NCI-H510A treated with DMSO at 0.1 percent for 48 hours (cell line): ENCODE results near the gene PASK.

ENCODE experiments used
- DNase-seq: peaks from one replicate; lab custom pipeline; 2025; lab: John Stamatoyannopoulos, UW

Gene PASK

DNA sequence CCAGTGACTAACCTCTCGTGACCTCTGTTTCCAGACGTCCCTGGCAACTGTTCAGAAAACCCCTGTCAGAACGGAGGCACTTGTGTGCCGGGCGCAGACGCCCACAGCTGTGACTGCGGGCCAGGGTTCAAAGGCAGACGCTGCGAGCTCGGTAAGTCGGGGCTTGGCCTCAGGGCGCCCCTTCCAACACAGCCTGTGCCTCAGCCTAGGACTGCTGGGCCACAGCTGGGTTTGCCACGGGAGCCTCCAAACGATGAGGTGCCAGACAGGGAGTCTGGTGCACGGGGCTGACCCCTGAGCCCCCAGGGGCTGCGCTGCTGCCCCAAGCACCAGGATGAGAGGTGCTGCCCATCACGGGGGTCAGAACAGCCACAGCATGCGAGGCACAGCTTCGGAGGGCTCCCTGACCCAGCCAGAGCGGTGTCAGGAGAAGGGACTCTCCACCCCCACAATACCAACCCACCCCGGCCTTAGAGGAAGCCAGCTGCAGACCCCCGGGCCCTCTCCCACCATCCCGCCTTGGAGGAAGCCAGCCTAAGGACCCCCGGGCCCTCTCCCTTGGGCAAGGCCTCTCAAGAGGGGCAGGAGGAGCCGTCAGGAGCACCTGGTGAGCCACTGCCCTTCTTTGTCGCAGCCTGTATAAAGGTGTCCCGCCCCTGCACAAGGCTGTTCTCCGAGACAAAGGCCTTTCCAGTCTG lies 67.5 kb downstream of the PASK start:
- no peak for DNase-seq

DNA sequence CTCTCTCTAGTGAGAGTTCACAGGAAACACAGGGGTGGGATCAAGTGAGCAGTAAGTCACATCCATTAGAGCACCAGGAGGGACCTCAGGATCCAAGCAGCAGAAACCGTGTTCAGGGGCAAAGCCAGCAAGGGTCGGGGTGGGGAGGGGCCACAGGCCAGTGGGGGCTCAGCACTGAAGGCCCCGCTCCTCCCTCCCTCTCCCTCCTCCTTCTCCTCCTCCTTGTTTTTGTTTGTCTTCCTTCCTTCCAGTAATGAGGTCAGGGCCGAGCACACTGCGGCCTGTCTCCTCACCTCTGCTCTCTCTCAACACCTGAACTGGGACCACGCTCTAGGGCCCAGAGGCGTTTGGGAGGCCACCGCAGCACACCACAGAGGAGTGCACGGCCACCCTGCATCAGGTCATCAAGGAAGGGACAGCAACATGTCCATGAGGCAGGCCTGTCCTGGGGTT lies 68.1 kb downstream of the PASK start:
- no peak for DNase-seq

DNA sequence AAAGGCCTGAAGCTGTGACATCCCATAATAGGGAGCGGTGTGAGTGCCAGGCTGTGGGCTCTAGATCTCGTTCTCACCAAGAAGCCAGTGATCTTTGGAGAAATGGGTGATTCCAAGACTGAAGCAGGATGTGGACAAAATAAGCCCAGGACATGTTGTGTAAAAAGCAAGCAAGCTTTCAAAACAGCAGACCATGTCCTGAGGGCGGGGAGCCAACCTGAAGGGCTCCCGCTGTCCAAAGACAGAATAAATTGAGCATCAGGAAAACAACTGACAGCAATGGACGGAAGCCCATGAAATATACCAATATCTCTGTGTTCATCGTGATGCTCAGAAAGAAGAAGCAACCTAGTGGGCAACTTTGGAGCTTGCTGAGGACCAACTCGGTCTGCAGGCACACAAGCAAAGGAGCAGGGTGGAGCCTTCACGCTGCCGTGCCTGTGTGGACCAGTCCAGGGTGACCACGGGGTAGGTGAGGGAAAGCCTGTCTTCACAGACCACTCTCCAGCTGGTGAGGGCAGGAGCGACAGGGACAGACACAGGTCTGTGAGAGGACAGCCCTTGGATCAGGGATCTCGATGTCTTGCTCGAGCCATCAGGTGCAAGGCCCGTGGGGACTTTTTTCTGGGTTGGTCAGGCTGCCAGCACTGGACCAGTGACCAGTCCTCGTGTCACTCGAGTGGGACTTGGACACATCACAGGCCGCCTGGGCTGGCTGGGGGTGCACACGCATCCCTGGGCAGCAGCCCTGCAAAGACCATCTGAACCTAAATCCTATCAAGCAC lies 68.7 kb downstream of the PASK start:
- no peak for DNase-seq

DNA sequence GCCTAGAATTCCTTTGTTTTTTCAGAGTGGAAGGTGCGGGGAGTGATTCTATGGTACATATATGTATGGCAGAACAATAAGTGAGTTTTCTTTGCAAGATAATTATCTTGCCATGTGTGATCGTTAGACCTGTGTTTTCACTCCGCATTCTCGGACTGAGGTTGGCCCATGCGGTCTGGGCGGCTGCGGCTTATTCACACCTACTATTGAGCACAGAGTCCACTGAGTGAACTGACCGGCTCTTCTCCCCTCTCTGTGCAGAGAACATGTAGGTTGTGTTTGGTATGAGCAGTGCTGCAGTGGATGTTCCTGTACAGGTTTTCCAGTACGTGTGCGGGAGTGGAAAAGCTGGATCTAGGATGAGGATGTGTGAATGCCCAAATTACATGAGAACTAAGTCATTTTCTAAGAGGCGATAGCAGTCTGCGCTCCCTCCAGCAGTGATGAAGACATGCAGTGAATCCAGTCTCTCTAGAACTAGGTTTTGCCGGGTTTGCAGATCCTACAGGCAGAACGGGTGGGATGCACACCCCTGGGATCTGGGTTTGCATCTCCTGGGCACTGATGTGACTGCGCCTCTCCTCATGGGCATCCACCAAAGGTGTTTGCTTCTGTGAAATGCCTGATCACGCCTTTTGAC lies 74.3 kb downstream of the PASK start:
- DNase-seq: no peak

DNA sequence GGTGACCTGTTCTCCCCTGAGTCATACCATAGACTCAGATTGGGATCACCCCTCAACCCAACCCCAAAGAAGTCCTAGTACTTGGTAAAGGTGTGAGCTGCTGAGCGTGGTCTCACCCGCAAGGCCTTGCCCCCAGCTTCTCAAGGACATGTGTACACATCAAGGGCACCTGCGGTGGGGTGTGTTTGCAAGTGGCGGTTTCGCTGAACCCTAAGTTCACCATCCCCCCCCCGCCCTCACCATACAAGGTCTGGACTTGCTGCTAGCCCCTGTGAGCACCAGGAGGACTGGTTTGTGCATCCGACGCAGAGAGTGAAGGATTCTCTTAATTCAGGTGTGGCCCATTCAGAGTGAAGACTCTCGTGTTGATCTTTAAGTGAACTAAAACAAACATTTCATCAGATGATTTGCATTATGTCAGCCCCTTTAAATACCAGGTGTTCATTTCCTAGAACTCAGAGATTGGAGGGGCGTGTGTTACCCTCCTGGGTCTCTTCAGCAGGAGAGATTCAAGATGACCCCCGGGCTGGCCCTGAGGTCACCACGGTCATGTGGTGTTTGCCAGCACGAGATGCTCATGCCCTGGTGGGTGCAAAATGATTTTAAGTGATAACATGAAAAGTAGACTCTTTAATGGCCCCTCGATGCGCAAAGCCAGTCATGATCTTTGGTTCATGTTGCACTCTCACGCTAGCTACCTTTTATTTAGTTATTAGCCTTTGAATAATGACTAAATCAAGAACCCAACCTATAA lies 75.0 kb downstream of the PASK start:
- DNase-seq: no peak

DNA sequence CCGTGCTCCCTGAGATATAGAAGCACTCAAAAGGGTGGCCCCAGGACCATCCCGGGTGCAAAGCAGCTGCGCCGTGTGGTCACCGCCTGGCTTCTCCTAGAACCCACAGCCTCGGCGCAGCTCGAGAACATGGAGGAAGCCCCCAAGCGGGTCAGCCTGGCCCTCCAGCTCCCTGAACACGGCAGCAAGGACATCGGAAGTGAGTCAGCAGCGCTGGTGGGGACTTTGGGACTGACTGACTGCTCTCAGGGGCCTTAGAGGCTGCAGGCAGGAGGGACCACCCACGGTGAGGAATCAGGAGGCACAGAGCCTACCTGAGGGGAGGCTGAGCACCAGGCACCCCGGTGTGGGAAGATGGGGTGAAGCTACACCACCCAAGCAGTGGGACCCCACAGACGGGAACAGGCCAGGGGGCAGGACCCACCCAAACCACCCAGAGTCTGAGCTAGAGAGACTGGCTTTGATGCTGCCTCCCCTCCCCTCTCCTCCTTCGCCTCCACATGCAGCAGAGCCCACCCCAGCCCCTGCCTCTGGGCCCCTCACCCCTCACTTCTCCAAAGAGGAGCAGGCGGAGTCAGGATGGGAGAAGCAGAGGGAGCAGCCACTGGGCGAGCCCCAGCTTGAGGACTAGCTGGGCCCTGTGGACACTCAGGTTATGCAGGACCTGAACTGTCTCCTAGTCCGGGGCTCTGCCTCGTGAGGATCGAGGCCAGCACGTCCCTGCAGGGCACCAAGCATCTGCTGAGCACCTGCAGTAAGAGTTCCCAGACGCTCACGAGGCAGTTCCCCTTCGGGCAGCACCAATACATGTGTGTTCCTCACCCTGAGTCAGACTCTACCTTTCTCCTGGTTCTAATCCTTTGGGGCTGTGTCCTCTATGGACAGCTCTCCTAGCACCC lies 75.9 kb downstream of the PASK start:
- DNase-seq: no peak

DNA sequence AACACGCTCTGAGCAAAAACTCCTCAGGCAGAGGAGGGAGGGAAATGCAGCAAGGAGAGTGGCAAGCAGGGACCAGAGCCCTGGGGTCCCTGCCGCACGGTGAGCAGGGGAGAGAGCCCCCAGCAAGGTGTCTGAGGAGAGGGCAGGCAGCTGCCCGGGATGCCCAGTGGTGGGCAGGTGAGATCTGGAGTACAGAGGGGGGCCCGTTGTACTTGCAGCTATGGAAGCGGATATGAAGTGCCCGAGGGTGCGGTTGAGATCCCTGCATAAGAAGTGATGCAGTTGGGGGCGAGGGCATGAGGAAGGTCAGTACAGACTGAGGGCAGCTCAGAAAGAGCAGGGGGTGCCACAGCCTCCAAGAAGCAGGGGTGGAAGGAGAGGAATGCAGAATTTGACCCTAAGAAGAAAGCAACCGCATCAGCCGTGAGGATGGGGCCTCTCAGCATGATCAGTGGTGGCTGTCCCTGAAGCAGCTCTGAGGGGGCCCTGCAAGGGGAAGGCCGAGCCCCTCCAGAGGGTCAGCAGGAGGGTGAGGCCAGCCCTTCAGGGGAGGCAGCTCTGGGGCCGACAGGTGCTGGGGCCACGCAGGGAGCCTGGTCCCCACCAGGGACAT lies 76.6 kb downstream of the PASK start:
- no peak for DNase-seq

DNA sequence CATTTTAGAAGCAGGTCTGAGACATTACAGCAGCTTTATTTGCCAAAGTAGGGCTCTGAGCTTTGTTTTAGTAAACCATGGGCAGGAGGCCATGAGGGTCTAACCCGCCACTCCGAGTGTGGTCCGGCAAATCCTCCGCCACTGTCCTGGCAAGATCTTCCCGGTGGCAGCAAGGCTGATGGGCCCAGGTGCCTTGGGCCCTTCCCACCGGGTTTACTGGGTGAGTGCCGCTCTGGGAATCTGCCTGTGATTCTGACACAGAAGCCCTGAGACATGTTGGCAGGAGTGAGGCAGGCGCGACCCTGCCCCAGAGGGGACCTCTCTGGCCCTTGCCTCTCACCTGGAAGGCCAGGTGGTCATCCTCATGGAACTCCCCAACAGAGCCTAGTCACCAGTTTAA lies 77.1 kb downstream of the PASK start:
- DNase-seq: no peak

DNA sequence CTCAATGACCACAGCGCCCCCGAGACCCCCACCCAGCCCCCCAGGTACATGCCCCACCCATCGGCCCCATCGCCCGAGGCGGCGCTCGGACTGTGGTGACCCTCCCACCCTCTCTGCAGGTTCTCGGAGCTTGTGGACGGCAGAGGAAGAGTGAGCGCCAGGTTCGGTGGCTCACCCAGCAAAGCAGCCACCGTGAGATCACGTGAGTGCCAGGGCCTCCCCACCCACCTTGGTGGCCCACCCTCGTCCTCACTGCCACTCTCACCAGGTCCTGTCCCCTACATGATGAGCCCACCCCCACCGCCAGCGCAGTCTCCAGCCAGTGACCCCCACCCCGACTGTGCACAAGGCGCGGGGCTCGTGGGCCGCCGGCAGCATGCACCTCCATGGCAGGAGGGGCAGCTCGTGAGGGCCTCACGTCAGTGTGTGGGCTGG lies 77.6 kb downstream of the PASK start:
- no peak for DNase-seq

DNA sequence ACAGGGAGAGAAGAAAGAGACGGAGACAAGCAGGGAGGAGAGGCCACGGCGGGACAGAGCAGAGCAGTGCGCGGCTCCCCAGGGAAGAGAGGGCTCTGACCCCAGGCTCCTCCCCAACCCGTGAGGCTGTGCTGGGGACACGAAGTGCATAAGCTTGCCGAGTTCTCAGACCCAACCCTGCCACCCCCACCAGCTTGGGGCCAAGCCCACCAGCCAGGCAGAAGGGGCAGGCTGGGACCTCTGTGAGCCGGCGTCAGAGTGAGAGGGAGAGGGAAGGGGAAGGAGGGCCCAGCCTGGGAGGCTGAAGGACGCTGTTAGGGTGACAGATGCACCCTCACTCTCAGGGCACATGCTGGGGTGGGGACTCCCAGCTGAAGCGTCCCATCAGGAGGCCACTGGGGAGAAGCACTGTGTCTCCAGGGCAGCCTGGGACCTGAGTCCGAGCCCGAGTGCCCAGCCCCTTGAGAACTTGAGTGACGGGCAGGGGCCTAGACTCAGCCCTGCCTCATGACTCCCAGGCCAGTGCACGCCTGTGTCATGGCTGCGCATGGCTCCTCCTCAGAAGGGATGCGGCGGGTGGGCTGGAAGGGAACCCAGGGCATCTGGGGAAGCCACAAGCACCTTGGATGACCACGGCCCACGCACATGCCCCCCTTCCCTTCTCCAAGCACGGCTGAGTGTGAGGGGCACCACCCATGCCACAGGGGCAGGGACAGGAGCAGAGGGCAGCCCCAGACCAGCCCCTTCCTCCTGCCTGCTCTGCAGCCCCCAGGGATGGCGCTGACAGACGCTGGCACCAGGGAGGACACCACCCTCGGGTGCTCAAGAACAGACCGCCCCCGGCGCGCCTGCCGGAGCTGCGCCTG lies 78.2 kb downstream of the PASK start:
- no peak for DNase-seq

DNA sequence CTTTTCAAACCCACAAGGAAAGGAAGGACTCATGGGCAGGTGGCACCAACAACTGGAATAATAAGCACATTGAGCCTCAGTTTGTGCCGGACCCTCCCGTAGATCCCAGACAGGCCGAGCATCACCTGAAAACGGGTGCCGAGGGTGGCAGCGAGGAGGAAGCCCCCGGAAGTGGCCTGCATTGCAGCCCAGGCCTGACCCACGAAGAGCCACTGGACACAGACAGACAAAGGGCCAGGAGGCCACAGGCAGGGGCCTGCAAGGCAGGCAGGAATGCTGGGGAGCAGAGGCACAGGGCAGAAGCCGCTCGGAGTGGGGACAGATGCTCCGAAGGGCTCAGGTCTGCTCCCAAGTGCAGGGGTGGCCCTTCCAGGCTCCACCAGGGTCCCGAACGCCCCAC lies 78.9 kb downstream of the PASK start:
- no peak for DNase-seq

DNA sequence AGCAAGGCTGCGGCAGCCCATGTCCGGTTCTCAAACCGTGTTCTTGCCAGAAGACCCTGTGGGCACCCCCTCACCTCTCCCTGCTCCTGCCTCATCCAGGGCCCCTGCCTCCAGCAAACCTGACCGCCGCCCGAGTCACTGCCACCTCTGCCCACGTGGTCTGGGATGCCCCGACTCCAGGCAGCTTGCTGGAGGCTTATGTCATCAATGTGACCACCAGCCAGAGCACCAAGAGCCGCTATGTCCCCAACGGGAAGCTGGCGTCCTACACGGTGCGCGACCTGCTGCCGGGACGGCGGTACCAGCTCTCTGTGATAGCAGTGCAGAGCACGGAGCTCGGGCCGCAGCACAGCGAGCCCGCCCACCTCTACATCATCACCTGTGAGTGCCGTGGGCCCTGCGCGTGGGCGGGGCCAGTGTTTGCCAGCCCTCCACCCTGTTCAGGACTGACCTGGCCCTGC lies 79.4 kb downstream of the PASK start:
- no peak for DNase-seq

DNA sequence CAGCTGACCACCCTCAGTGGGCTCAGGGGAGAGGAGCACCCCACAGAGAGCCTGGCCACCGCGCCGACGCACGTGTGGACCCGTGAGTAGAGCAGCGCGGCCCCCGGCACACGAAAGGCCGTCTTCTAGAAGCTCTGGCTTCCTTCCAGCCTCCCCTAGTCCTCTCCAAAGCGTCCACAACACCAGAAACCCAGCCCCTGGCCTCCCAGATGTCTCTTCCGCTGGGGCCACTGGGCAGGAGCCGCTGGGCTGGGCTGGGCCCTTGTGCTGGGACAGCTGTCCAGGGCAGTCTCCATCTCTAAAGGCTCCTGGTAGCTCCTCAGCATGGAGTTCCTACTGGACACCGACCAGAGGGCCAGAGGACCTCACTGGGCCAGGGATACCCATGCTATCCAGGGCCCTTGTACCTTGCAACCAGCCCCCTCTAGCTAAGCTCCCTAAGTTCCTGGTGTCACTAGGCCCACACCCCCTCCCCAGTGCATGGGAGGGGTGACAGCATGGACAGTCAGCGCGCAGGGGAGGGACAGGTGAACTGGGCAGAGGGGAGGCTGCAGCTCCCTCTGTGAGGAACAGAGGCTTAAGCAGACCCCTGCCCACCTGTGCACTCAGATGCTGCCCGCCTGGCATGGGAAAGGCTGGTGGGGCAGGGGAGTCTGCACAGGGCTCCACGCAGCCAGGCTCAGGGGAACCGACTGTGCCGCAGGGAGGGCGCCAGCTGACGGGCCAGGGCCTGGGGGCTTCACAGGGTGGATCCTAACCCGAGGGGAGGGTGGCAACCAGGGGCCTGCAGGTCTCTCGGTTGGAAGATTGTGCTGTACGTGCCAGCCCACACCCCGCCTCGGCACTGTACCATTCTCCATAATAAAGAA lies 80.1 kb downstream of the PASK start:
- DNase-seq: no peak

DNA sequence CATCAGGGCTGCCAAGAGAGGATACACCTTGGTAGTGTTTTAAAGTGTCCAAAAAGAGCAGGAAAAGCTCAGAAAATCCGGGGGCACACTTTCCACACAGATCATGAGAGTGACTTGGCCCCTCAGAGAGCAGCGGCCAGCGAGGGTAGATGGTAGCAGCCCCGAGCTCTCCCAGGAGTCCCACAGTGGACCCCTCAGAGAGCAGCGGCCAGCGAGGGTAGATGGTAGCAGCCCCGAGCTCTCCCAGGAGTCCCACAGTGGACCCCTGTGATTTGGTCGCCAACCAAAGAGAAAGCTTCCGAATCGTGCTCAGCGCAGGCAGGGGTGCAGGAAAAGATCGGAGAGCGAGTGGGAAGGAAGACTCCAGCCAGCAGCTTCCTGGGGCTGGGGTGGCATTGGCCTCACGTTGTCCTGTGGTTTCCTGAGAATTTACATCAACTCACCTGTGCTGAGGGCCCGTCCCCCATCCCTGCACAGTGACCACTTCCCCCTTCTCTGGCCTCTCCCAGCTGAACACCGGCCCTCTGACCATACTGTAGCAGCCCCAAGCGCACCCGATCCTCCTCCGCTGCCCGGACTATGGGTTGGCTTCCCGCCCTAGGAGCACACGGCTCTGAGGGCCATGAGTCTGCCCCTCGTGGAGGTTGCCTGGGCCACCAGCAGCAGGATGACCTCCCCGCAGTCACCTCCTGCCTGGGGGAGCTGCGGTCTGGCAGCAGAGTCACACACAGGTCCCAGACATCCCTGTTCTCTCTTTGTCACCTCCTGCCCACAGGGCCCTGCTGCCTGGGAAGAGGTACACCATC lies 80.9 kb downstream of the PASK start:
- DNase-seq: no peak

DNA sequence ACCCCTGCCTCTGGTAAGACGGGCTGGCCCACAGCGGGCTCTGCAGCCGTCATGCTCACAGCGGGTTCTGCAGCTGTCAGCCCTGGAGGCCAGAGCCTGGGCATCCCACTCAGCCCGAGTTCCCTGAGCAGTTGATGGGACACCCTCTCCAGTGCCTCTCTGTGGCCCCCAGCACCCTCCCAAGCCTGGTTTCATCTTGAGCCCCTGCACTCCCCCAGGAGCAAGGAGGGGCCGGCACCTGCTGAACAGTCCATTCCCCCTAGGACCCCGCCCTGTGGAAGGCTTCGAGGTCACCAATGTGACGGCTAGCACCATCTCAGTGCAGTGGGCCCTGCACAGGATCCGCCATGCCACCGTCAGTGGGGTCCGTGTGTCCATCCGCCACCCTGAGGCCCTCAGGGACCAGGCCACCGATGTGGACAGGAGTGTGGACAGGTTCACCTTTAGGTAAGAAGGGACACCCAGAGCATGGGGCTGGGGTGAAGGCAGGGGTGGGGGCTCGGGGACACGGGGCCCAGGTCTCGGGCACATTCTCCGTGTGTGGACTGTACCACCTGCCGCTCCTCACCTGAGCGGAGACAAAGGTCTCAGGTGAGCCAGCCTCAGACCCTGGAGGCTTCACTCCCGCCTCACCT lies 81.7 kb downstream of the PASK start:
- DNase-seq: no peak

DNA sequence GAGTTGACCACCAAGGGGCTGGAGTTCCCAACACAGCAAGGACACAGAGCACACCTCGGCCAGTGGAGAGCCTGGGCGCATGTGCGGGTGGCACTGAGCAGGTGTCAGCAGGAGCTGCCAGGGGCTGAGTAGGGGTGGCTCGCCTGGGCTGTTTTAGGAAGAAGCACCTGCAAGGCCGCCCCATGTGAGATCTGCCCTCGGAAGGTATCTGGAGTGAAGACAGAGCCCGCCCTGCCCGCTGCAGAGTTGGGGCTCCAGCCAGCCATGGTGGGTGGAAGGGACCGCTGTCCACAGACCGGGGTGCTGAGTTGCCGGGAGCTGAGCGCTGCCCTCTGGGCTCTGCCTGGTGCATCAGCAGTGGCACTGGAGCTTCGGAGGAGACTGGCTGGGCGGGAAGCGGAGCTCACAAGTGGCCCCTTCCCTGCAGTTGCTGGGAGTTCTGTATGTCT lies 82.4 kb downstream of the PASK start:
- DNase-seq: no peak

DNA sequence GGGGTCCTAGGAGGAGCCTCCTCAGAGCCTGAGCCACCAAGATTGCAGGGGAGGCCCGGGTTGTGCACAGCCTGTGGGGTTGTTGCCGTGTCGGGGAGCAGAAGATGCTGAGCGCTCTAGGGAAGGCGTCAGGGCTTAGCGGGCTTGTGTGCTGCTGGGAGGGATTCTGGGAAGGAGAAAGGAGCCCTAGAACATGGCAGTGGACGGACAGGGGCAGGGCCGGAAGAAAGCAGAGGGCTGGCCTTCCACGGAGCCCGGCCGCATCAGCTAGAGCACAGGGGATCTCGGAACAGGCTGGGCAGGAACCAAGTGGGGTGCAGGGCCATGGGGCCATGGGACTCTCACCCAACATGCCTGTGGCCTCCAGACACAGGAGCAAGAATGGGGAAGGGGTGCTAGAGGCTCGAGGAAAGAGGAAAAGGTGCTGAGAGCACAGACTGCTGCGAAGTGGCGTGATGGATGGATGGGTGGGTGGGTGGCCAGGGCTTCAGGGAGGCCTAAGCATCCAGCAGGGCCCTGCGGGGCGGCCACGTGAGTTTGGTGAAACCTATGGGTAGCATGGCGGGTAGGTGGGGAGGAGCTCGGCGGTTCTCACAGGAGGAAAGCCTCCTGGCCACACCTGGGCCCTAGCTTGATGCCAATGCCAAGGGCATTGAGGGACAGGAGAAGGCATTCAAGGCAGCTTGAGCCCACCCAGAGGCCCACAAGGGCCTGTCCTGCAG lies 82.9 kb downstream of the PASK start:
- DNase-seq: no peak
